GM12874 (cell line): ENCODE results near the gene CCDC134.

ENCODE experiments used
- CTCF ChIP-seq: IDR thresholded peaks from 2 replicates; pipeline ENCODE4 v1.5.1; 2011; ENCODE audit warnings: low read depth, mild to moderate bottlenecking, control low read depth, low read length, moderate library complexity; ENCODE audit not compliant: insufficient read depth

Gene CCDC134

GRCh38 chr22:41818011-41818410 is 17.5 kb downstream of the CCDC134 start:
- no peak for TF ChIP-seq CTCF

GRCh38 chr22:41818596-41818995 is 18.1 kb downstream of the CCDC134 start:
- no peak for TF ChIP-seq CTCF

GRCh38 chr22:41819257-41819656 is 18.8 kb downstream of the CCDC134 start:
- no peak for TF ChIP-seq CTCF

- TF ChIP-seq CTCF: no peak
These were observed 20.0 kb downstream of the CCDC134 start for GRCh38 chr22:41820447-41820846.

GRCh38 chr22:41821471-41822316 is 21.2 kb downstream of the CCDC134 start:
- TF ChIP-seq CTCF: no peak

- TF ChIP-seq CTCF: no peak; the same call in 1 of the 2 replicates
These were observed 22.0 kb downstream of the CCDC134 start for GRCh38 chr22:41822317-41823057.

- no peak for TF ChIP-seq CTCF
These were observed 23.3 kb downstream of the CCDC134 start for GRCh38 chr22:41823797-41824196.
